Measurements from ENCODE around the gene CACNA1B.
A peak's percentile ranks its signal among the peaks of the same experiment; 100 is the strongest.
"Not testable (repeated sequence)": the region's sequence is repeated elsewhere in the genome, so short reads cannot be mapped to it uniquely, and the experiment has no call there.

CACNA1B gene

GRCh38 chr9:138011951-138012500 is 134.4 kb downstream of the CACNA1B start:
- Histone ChIP-seq H3K9ac (no peak overlapping the region), H3K4me2 (no peak overlapping the region), H3K27ac (no peak overlapping the region), H3K9me3 (replicated peaks in 1 of 11) (no peaks in the 10 kb centered on the region), H3K27me3 (no peaks in the 10 kb centered on the region), H4K20me1 (peaks cover 0 to 23% (median 0%) of the 10 kb centered on the region in 11 experiments; a peak in 5 of 22 replicates), H3K36me3 (no peaks in the 10 kb centered on the region), H3K4me3 (no peak overlapping the region), H3K4me1 (peaks cover 9 to 35% (median 27%) of the 10 kb centered on the region in 10 experiments; a peak in 19 of 20 replicates)
- no peak for TF ChIP-seq Cebpa-rat (IDR thresholded peaks at IDR 0.05)

GRCh38 chr9:138013273-138013672 is 135.7 kb downstream of the CACNA1B start:
- Histone ChIP-seq H3K9me3 (replicated peaks in 1 of 11) (no peaks in the 10 kb centered on the region), H3K9ac (no peak overlapping the region), H3K27ac (no peak overlapping the region)

GRCh38 chr9:138013836-138014562 is 136.4 kb downstream of the CACNA1B start:
- no peak for TF ChIP-seq Cebpa-rat (IDR thresholded peaks at IDR 0.05)
- H3K9ac ChIP-seq, result no peak overlapping the region
- H4K20me1 ChIP-seq, result peaks cover 0 to 23% (median 0%) of the 10 kb centered on the region in 11 experiments; a peak in 5 of 22 replicates
- no peaks in the 10 kb centered on the region for H3K27me3 ChIP-seq
- no peak overlapping the region for H3K4me3 ChIP-seq
- H3K9me3 ChIP-seq (replicated peaks in 1 of 11), result no peaks in the 10 kb centered on the region
- H3K4me1 ChIP-seq, result peaks cover 0 to 39% (median 27%) of the 10 kb centered on the region in 10 experiments; a peak in 16 of 20 replicates
- no peaks in the 10 kb centered on the region for H3K36me3 ChIP-seq
- H3K4me2 ChIP-seq, result peak overlapping the region in 6 of 11 experiments; percentile 57 to 84 (median 75); a peak in 10 of 22 replicates
- H3K27ac ChIP-seq, result no peak overlapping the region

More at GRCh38 chr9:138013273-138013672, 135.7 kb downstream of the CACNA1B start:
- TF ChIP-seq Cebpa-rat (IDR thresholded peaks at IDR 0.05), result no peak
- Histone ChIP-seq H4K20me1 (peaks cover 0 to 23% (median 0%) of the 10 kb centered on the region in 11 experiments; a peak in 5 of 22 replicates), H3K4me3 (no peak overlapping the region), H3K36me3 (no peaks in the 10 kb centered on the region), H3K27me3 (no peaks in the 10 kb centered on the region), H3K4me2 (no peak overlapping the region), H3K4me1 (peaks cover 6 to 39% (median 27%) of the 10 kb centered on the region in 10 experiments; a peak in 19 of 20 replicates)

- peak overlapping the region in 1 of 11 experiments; percentile 37; a peak in 2 of 22 replicates for H3K9ac ChIP-seq
- peak overlapping the region in 8 of 11 experiments; percentile 54 to 84 (median 69); a peak in 16 of 22 replicates for H3K4me2 ChIP-seq
- no peak overlapping the region for H3K27ac ChIP-seq
- no peaks in the 10 kb centered on the region for H3K9me3 ChIP-seq (replicated peaks in 1 of 11)
- H3K4me3 ChIP-seq, result no peak overlapping the region
- H3K27me3 ChIP-seq, result no peaks in the 10 kb centered on the region
- peaks cover 0 to 42% (median 29%) of the 10 kb centered on the region in 10 experiments; a peak in 16 of 20 replicates for H3K4me1 ChIP-seq
- no peaks in the 10 kb centered on the region for H3K36me3 ChIP-seq
- no peak for TF ChIP-seq Cebpa-rat (IDR thresholded peaks at IDR 0.05)
- peaks cover 0 to 23% (median 0%) of the 10 kb centered on the region in 11 experiments; a peak in 5 of 22 replicates for H4K20me1 ChIP-seq
These were observed 137.0 kb downstream of the CACNA1B start for GRCh38 chr9:138014563-138014945.

GRCh38 chr9:138015021-138015829 is 137.6 kb downstream of the CACNA1B start:
- H3K4me3 ChIP-seq, result no peak overlapping the region; a peak in 1 of 20 replicates
- no peak for TF ChIP-seq Cebpa-rat (IDR thresholded peaks at IDR 0.05)
- H3K36me3 ChIP-seq, result no peaks in the 10 kb centered on the region
- H3K27me3 ChIP-seq, result peaks cover 0 to 2% (median 0%) of the 10 kb centered on the region in 11 experiments; a peak in 4 of 22 replicates
- H3K4me1 ChIP-seq, result peaks cover 6 to 49% (median 35%) of the 10 kb centered on the region in 10 experiments; a peak in 18 of 20 replicates
- peak overlapping the region in 9 of 11 experiments; percentile 13 to 84 (median 63); a peak in 18 of 22 replicates for H3K4me2 ChIP-seq
- H4K20me1 ChIP-seq, result peaks cover 0 to 23% (median 0%) of the 10 kb centered on the region in 11 experiments; a peak in 5 of 22 replicates
- H3K27ac ChIP-seq, result peak overlapping the region in 1 of 11 experiments; percentile 16; a peak in 1 of 22 replicates
- H3K9me3 ChIP-seq (replicated peaks in 1 of 11), result no peaks in the 10 kb centered on the region
- H3K9ac ChIP-seq, result peak overlapping the region in 1 of 11 experiments; percentile 22; a peak in 2 of 22 replicates

GRCh38 chr9:138016406-138017187 is 139.0 kb downstream of the CACNA1B start:
- H3K9me3 ChIP-seq (replicated peaks in 1 of 11), result no peaks in the 10 kb centered on the region
- TF ChIP-seq Cebpa-rat (IDR thresholded peaks at IDR 0.05), result no peak
- H3K27me3 ChIP-seq, result peaks cover 9 to 16% (median 13%) of the 10 kb centered on the region in 11 experiments
- H3K36me3 ChIP-seq, result no peaks in the 10 kb centered on the region
- peaks cover 7 to 54% (median 42%) of the 10 kb centered on the region in 10 experiments; a peak in 18 of 20 replicates for H3K4me1 ChIP-seq
- peak overlapping the region in 7 of 11 experiments; percentile 57 to 84 (median 75); a peak in 14 of 22 replicates for H3K4me2 ChIP-seq
- no peak overlapping the region for H3K9ac ChIP-seq
- peaks cover 0 to 34% (median 6%) of the 10 kb centered on the region in 11 experiments; a peak in 8 of 22 replicates for H4K20me1 ChIP-seq
- no peak overlapping the region for H3K4me3 ChIP-seq
- no peak overlapping the region for H3K27ac ChIP-seq

GRCh38 chr9:138017200-138017599 is 139.6 kb downstream of the CACNA1B start:
- no peak for TF ChIP-seq Cebpa-rat (IDR thresholded peaks at IDR 0.05)
- Histone ChIP-seq H3K9ac (no peak overlapping the region), H4K20me1 (peaks cover 0 to 40% (median 6%) of the 10 kb centered on the region in 11 experiments; a peak in 9 of 22 replicates), H3K27me3 (peaks cover 15 to 22% (median 19%) of the 10 kb centered on the region in 11 experiments), H3K4me2 (peak overlapping the region in 1 of 11 experiments; percentile 8; a peak in 1 of 22 replicates), H3K36me3 (no peaks in the 10 kb centered on the region), H3K9me3 (replicated peaks in 1 of 11) (no peaks in the 10 kb centered on the region), H3K4me3 (no peak overlapping the region), H3K4me1 (peaks cover 7 to 54% (median 42%) of the 10 kb centered on the region in 10 experiments; a peak in 18 of 20 replicates), H3K27ac (no peak overlapping the region)

- H3K9ac ChIP-seq; H3K9me3 ChIP-seq (replicated peaks in 1 of 11); H3K4me3 ChIP-seq; H3K27ac ChIP-seq; H3K36me3 ChIP-seq: not testable (repeated sequence)
- peaks cover 14 to 52% (median 39%) of the 10 kb centered on the region in 10 experiments; a peak in 18 of 20 replicates for H3K4me1 ChIP-seq
- H3K4me2 ChIP-seq, result peak overlapping the region in 8 of 11 experiments; percentile 16 to 56 (median 48); a peak in 9 of 22 replicates
- H3K27me3 ChIP-seq, result peaks cover 38 to 45% (median 42%) of the 10 kb centered on the region in 11 experiments
- H4K20me1 ChIP-seq, result peaks cover 0 to 55% (median 13%) of the 10 kb centered on the region in 11 experiments; a peak in 8 of 22 replicates
These were observed 141.9 kb downstream of the CACNA1B start for GRCh38 chr9:138019514-138019913.

Data from BLaER1 treated with 17β-estradiol and CSF1 and Interleukin-3, amounts not matched to agents 10 nM and 100 nM (cell line).